CD4-positive, alpha-beta T cell (primary cell): ENCODE measurements around the gene FOXN4. TPM values are rescaled to one million over a fixed set of nuclear protein-coding genes. Genes with fewer than 3 reads are reported as not detected.

Experiments used
- ATAC-seq: fragments of 200-7000 bp; cut with Tn5 transposase; one replicate; pipeline ENCODE4 v1.10.0; 2022; ENCODE audit warnings: mild to moderate bottlenecking; ENCODE audit not compliant: poor library complexity
- CTCF ChIA-PET: fragments of 350-600 bp; sonication (Branson Sonifier 250); formaldehyde crosslinking; loops from one replicate; lab custom pipeline; 2021; ENCODE audit warnings: antibody characterized with exemption, inconsistent platforms; lab: Charles Lee
- POLR2A ChIA-PET: fragments of 350-600 bp; sonication (Branson Sonifier 250); formaldehyde crosslinking; loops from one replicate; lab custom pipeline; 2021; ENCODE audit warnings: antibody characterized with exemption, inconsistent platforms; lab: Charles Lee
- DNase-seq, 14 experiments: peaks; one replicate each; pipeline ENCODE4 v3.0.0-alpha.2; 2013 to 2020; ENCODE audit warnings: mixed read lengths in 2 of 14
- H3K27ac ChIP-seq, 2 donors: one replicate each; pipeline versions ENCODE4 v1.5.1 to v1.7.0; 2013; ENCODE audit warnings: low read length in 2 of 2, low read depth in 1 of 2, mild to moderate bottlenecking in 1 of 2
- H3K27me3 ChIP-seq, 2 experiments: 1 replicate in 1 of 2; 2 replicates in 1 of 2; pipeline versions ENCODE4 v1.6.1 to v1.7.0; 2013; ENCODE audit warnings: low read length in 2 of 2, control low read depth in 1 of 2, mild to moderate bottlenecking in 1 of 2, moderate library complexity in 1 of 2; ENCODE audit not compliant: insufficient read depth in 2 of 2, control insufficient read depth in 1 of 2
- H3K36me3 ChIP-seq: one replicate; pipeline ENCODE4 v1.6.1; 2013; ENCODE audit warnings: low read length, control low read depth; ENCODE audit not compliant: insufficient read depth
- H3K4me1 ChIP-seq: one replicate; pipeline ENCODE4 v1.6.1; 2013; ENCODE audit warnings: low read length, control low read depth; ENCODE audit not compliant: insufficient read depth
- H3K4me3 ChIP-seq: one replicate; pipeline ENCODE4 v1.5.1; 2013; ENCODE audit warnings: mild to moderate bottlenecking, low read length, moderate library complexity
- H3K9me3 ChIP-seq, 2 experiments: 1 replicate in 1 of 2; 2 replicates in 1 of 2; pipeline versions ENCODE4 v1.6.1 to v1.7.0; 2013; ENCODE audit warnings: low read length in 2 of 2, mild to moderate bottlenecking in 2 of 2, control low read depth in 1 of 2, moderate library complexity in 1 of 2; ENCODE audit not compliant: control insufficient read depth in 1 of 2, insufficient read depth in 1 of 2
- H3K27ac Mint-ChIP-seq: one replicate; pipeline ENCODE4 v1.8.0; 2020; ENCODE audit warnings: mixed read lengths
- H3K27me3 Mint-ChIP-seq: one replicate; pipeline ENCODE4 v1.8.0; 2021; ENCODE audit warnings: mixed read lengths
- H3K36me3 Mint-ChIP-seq: one replicate; pipeline ENCODE4 v1.8.0; 2021; ENCODE audit warnings: low read depth, mixed read lengths
- H3K4me1 Mint-ChIP-seq: one replicate; pipeline ENCODE4 v1.8.0; 2021; ENCODE audit warnings: low read depth, mixed read lengths
- H3K4me3 Mint-ChIP-seq: one replicate; pipeline ENCODE4 v1.8.0; 2020; ENCODE audit warnings: mild to moderate bottlenecking, mixed read lengths
- H3K9me3 Mint-ChIP-seq: one replicate; pipeline ENCODE4 v1.8.0; 2020; ENCODE audit warnings: mixed read lengths
- CTCF ChIP-seq: fragments of 200-600 bp; IDR thresholded peaks from one replicate; pipeline ENCODE4 v1.8.0; 2022; ENCODE audit warnings: antibody characterized with exemption, mild to moderate bottlenecking
- intact Hi-C, 2 experiments: fragments of 100-400 bp; cut with DNase I in 1 of 2; cut with micrococcal nuclease in 1 of 2; formaldehyde crosslinking; loops; one replicate each; pipeline versions ENCODE4 v1.15.1 to v1.9.0; 2023 to 2025; cut with DNase I, micrococcal nuclease
- total RNA-seq, 174 experiments: library from RNA in 2 of 174; stranded (reverse) in 2 of 174; gene quantifications; one replicate each; pipeline ENCODE4 v1.2.3 and lab custom pipeline; 2021 to 2026

FOXN4 gene
- total RNA-seq, 2 experiments from 2014 or later, result not detected

GRCh38 chr12:109305547-109305946 is 3.5 kb downstream of the FOXN4 start:
- Histone ChIP-seq H3K27me3 (peaks cover 44 to 46% of the 10 kb centered on the region in 2 experiments), H3K4me1 (peaks cover 14% of the 10 kb centered on the region), H3K4me3 (no peak overlapping the region), H3K9me3 (no peaks in the 10 kb centered on the region), H3K36me3 (no peaks in the 10 kb centered on the region), H3K27ac (no peak overlapping the region)
- Mint-ChIP-seq H3K4me1 (no peaks in the 10 kb centered on the region), H3K36me3 (no peaks in the 10 kb centered on the region), H3K27me3 (peaks cover 69% of the 10 kb centered on the region), H3K4me3 (no peak overlapping the region), H3K27ac (no peak overlapping the region), H3K9me3 (no peaks in the 10 kb centered on the region)
- no peak for TF ChIP-seq CTCF
- ATAC-seq, result no peak
- POLR2A ChIA-PET, result no interaction called here
- CTCF ChIA-PET, result no interaction called here
- intact Hi-C loops, result no loop called here
- no peak for DNase-seq

- Histone ChIP-seq H3K9me3 (no peaks in the 10 kb centered on the region), H3K27ac (no peak overlapping the region), H3K27me3 (peaks cover 39 to 40% of the 10 kb centered on the region in 2 experiments), H3K36me3 (no peaks in the 10 kb centered on the region), H3K4me1 (peaks cover 7% of the 10 kb centered on the region), H3K4me3 (no peak overlapping the region)
- no peak for DNase-seq
- H3K27me3 Mint-ChIP-seq, result peaks cover 65% of the 10 kb centered on the region
- no peaks in the 10 kb centered on the region for H3K4me1 Mint-ChIP-seq
- ChIA-PET CTCF (no interaction called here), POLR2A (no interaction called here)
- H3K27ac Mint-ChIP-seq, result no peak overlapping the region
- no peak overlapping the region for H3K4me3 Mint-ChIP-seq
- intact Hi-C loops, result no loop called here
- no peak for ATAC-seq
- no peak for TF ChIP-seq CTCF
- H3K9me3 Mint-ChIP-seq, result no peaks in the 10 kb centered on the region
- H3K36me3 Mint-ChIP-seq, result no peaks in the 10 kb centered on the region
Observed at GRCh38 chr12:109304485-109304884, 4.6 kb downstream of the FOXN4 start.

GRCh38 chr12:109302770-109303169 is 6.3 kb downstream of the FOXN4 start:
- no peaks in the 10 kb centered on the region for H3K4me1 Mint-ChIP-seq
- Histone ChIP-seq H3K27me3 (peaks cover 27% of the 10 kb centered on the region in 2 experiments), H3K36me3 (no peaks in the 10 kb centered on the region), H3K4me1 (no peaks in the 10 kb centered on the region), H3K27ac (no peak overlapping the region), H3K9me3 (no peaks in the 10 kb centered on the region), H3K4me3 (no peak overlapping the region)
- ChIA-PET CTCF (no interaction called here), POLR2A (no interaction called here)
- no peaks in the 10 kb centered on the region for H3K9me3 Mint-ChIP-seq
- ATAC-seq, result no peak
- H3K27ac Mint-ChIP-seq, result no peak overlapping the region
- no peak for DNase-seq
- intact Hi-C loops, result no loop called here
- no peak for TF ChIP-seq CTCF
- H3K36me3 Mint-ChIP-seq, result no peaks in the 10 kb centered on the region
- peaks cover 51% of the 10 kb centered on the region for H3K27me3 Mint-ChIP-seq
- no peak overlapping the region for H3K4me3 Mint-ChIP-seq
